Measurements from ENCODE around the gene IKBKE.

Gene IKBKE

DNA sequence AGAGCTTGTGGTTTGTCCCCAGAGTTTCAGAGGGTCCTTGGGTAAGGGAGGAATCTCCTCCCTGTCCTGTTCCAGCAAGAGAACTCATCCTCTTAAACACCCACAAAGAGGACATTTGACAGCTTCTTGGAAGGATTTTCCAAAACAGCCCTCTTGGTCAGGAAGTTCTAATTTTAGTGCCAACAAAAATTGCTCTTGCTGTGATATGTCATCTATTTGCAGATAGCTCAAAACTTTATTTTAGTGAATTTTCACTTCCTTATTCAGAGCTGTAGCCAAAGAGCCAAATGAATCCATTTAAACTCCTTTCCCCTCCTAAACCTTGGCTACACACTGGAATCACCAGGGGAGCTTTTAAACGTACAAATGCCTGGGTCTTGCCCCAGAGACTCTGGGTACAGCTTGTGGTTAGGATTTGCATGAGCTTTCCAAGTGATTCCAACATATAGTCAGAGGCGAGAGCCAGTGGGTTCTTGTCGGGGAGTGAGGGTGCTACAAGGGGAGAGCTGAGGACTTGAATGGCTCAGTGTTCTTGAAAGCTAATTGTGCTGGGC lies 25.3 kb downstream of the IKBKE start:
- no peak overlapping the region for H3K4me3 ChIP-seq (ENCODE audit: low read depth, low read length)
- TF ChIP-seq, protein P1, sequence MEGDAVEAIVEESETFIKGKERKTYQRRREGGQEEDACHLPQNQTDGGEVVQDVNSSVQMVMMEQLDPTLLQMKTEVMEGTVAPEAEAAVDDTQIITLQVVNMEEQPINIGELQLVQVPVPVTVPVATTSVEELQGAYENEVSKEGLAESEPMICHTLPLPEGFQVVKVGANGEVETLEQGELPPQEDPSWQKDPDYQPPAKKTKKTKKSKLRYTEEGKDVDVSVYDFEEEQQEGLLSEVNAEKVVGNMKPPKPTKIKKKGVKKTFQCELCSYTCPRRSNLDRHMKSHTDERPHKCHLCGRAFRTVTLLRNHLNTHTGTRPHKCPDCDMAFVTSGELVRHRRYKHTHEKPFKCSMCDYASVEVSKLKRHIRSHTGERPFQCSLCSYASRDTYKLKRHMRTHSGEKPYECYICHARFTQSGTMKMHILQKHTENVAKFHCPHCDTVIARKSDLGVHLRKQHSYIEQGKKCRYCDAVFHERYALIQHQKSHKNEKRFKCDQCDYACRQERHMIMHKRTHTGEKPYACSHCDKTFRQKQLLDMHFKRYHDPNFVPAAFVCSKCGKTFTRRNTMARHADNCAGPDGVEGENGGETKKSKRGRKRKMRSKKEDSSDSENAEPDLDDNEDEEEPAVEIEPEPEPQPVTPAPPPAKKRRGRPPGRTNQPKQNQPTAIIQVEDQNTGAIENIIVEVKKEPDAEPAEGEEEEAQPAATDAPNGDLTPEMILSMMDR (IDR thresholded peaks at IDR 0.05; ENCODE audit: low read depth, low read length, missing control alignments): no peak
- DNase-seq (ENCODE audit: low read depth): peak; percentile 39
- in situ Hi-C loops (cut with HindIII; ENCODE audit: low sequenced_read_pairs): no loop called here

DNA sequence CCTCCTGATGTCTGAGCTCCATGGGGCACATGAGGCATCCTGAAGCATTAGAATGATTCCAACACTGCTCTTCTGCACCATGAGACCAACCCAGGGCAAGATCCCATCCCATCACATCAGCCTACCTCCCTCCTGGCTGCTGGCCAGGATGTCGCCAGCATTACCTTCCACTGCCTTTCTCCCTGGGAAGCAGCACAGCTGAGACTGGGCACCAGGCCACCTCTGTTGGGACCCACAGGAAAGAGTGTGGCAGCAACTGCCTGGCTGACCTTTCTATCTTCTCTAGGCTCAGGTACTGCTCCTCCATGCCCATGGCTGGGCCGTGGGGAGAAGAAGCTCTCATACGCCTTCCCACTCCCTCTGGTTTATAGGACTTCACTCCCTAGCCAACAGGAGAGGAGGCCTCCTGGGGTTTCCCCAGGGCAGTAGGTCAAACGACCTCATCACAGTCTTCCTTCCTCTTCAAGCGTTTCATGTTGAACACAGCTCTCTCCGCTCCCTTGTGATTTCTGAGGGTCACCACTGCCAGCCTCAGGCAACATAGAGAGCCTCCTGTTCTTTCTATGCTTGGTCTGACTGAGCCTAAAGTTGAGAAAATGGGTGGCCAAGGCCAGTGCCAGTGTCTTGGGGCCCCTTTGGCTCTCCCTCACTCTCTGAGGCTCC lies 26.0 kb downstream of the IKBKE start:
- in situ Hi-C loops (cut with HindIII; ENCODE audit: low sequenced_read_pairs): no loop called here
- no peak for DNase-seq (ENCODE audit: low read depth)
- TF ChIP-seq, protein P1 (IDR thresholded peaks at IDR 0.05; ENCODE audit: low read depth, low read length, missing control alignments): no peak
- no peak overlapping the region for H3K4me3 ChIP-seq (ENCODE audit: low read depth, low read length)

DNA sequence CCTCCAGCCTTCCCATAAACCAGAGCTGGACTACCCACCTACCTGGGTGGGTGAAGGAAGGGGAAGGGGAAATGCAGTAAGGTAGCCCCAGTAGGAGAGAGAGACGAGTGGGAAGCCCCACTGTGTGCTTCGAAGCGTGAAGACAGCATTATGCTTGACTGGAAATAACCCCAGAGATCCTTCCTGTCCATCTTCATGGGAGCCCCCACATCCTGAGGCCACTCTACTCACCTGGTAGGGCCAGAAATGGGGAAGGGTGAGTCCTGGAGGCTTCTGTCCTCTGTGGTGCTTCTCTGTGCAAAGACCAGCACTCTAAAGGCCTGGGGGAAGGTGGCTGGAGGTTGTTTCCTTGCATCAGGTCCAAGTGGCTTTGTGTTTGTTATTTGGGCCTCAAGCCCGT lies 27.1 kb downstream of the IKBKE start:
- H3K4me3 ChIP-seq (ENCODE audit: low read depth, low read length): no peak overlapping the region
- in situ Hi-C loops (cut with HindIII; ENCODE audit: low sequenced_read_pairs): no loop called here
- no peak for DNase-seq (ENCODE audit: low read depth)
- TF ChIP-seq, protein P1 (IDR thresholded peaks at IDR 0.05; ENCODE audit: low read depth, low read length, missing control alignments): no peak

DNA sequence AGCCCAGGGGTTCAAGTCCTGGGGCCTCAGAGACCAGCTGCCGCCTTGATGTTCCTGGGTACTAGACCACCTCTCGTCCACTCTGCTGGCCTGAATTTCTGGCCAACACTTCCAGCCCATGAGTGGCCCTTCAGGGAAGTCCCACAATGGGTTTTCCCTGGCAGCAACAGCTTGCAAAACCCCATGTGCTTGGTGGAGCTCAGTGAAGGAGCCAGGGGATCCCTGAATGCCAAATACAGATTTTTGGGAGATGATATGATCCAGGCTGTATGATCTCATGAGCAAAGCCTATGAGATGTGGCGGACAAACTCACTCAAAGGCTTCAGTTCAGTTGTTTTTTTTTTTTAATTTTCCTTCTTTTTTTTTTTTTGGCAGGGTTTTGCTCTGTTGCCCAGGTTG lies 27.5 kb downstream of the IKBKE start:
- no peak for DNase-seq (ENCODE audit: low read depth)
- in situ Hi-C loops (cut with HindIII; ENCODE audit: low sequenced_read_pairs): no loop called here
- H3K4me3 ChIP-seq (ENCODE audit: low read depth, low read length): no peak overlapping the region
- TF ChIP-seq, protein P1 (IDR thresholded peaks at IDR 0.05; ENCODE audit: low read depth, low read length, missing control alignments): no peak

DNA sequence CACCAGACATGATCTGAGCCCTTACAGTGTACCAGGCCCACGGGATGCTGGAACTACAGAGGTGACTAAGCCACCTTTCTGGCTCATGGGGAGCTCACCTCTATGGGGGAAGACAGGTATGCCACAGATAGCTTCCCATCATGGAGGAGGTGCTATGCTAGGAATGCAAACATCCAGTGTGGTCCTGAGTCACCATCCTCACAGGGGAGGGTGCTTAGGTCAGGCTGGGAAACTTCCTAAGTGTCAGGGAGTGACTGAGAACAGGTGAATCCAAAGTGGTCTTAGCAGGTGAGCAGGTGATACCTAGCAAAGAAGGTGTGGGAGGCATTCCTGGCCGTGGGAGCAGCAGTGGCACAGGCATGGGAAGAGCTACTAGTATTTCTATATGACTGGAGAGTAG lies 28.4 kb downstream of the IKBKE start:
- no peak overlapping the region for H3K4me3 ChIP-seq (ENCODE audit: low read depth, low read length)
- TF ChIP-seq, protein P1 (IDR thresholded peaks at IDR 0.05; ENCODE audit: low read depth, low read length, missing control alignments): no peak
- no peak for DNase-seq (ENCODE audit: low read depth)
- in situ Hi-C loops (cut with HindIII; ENCODE audit: low sequenced_read_pairs): no loop called here

DNA sequence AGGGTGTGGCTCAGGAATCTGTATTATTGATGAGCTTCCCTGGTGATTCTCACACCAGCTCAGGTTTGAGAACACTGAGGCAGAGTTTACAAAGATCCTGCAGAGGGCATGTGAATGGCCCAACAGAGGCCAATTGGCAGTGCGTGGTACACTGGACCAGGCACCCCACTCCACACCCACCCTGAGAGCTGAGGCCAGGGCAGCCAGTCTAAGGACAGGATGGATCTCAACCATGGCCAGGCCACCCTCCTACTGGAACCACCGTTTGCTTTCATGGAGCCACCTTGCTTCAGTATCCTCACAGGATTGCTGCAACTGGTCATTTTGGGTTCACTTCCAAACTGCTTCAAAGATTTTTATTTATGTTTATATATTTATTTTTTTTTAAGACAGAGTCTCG lies 29.8 kb downstream of the IKBKE start:
- TF ChIP-seq, protein P1 (IDR thresholded peaks at IDR 0.05; ENCODE audit: low read depth, low read length, missing control alignments): no peak
- H3K4me3 ChIP-seq (ENCODE audit: low read depth, low read length): no peak overlapping the region
- in situ Hi-C loops (cut with HindIII; ENCODE audit: low sequenced_read_pairs): no loop called here
- no peak for DNase-seq (ENCODE audit: low read depth)
